GM23338 (cell line): ENCODE measurements around the gene SLC35F4.

Experiments
- EZH2 ChIP-seq: fragments of 200-600 bp; sonication (generic); IDR thresholded peaks from one replicate; pipeline ENCODE4 v1.8.0; 2017; ENCODE audit warnings: antibody characterized with exemption, mild to moderate bottlenecking, low read depth; ENCODE audit not compliant: unreplicated experiment
- JUNB ChIP-seq: IDR thresholded peaks from one replicate; pipeline ENCODE4 v1.6.1; 2016; ENCODE audit warnings: antibody characterized with exemption; ENCODE audit not compliant: unreplicated experiment
- POLR2AphosphoS5 ChIP-seq: IDR thresholded peaks from 2 replicates; pipeline ENCODE4 v1.6.1; 2016; ENCODE audit warnings: antibody characterized with exemption, low read depth
- ZNF331 ChIP-seq: fragments of 250-450 bp; sonication (Bioruptor Pico); IDR thresholded peaks from 2 replicates; pipeline ENCODE4 v1.5.0; 2020; ENCODE audit warnings: low read depth, mild to moderate bottlenecking, moderate library complexity
- TF ChIP-seq, protein P1 (sequence below), 2 experiments: fragments of 200-600 bp in 1 of 2; sonication (generic) in 1 of 2; conservative IDR thresholded peaks; 2 replicates each; pipeline versions ENCODE4 v1.5.1 to v1.6.1; 2016 to 2017; ENCODE audit warnings: antibody characterized with exemption in 2 of 2, low read depth in 2 of 2, mild to moderate bottlenecking in 2 of 2, moderate library complexity in 1 of 2
- TF ChIP-seq, protein P2 (sequence below): fragments of 250-450 bp; sonication (Bioruptor Pico); IDR thresholded peaks from 2 replicates; pipeline ENCODE4 v1.5.0; 2020; ENCODE audit warnings: mild to moderate bottlenecking, moderate library complexity

DNA sequence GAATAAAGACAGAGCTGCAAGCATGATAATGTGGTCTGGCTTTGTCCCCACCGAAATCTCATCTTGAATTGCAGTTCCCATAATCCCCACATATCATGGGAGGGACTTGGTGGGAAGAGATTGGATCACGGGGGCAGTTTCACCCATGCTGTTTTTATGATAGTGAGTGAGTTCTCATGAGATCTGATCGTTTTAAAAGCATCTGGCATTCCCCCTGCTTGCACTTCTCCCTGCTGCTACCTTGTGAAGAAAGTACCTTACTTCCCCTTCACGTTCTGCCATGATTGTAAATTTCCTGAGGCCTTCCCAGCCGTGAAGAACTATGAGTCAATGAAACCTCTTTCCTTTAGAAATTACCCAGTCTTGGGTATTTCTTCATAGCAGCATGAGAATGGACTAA, 158.7 kb downstream of the SLC35F4 start:
- no peak for TF ChIP-seq JUNB
- TF ChIP-seq, protein P1, sequence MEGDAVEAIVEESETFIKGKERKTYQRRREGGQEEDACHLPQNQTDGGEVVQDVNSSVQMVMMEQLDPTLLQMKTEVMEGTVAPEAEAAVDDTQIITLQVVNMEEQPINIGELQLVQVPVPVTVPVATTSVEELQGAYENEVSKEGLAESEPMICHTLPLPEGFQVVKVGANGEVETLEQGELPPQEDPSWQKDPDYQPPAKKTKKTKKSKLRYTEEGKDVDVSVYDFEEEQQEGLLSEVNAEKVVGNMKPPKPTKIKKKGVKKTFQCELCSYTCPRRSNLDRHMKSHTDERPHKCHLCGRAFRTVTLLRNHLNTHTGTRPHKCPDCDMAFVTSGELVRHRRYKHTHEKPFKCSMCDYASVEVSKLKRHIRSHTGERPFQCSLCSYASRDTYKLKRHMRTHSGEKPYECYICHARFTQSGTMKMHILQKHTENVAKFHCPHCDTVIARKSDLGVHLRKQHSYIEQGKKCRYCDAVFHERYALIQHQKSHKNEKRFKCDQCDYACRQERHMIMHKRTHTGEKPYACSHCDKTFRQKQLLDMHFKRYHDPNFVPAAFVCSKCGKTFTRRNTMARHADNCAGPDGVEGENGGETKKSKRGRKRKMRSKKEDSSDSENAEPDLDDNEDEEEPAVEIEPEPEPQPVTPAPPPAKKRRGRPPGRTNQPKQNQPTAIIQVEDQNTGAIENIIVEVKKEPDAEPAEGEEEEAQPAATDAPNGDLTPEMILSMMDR (conservative IDR thresholded peaks at IDR 0.05; ENCODE audit: low read depth in 2 of 2) = no peak
- no peak for TF ChIP-seq ZNF331
- no peak for TF ChIP-seq POLR2AphosphoS5
- TF ChIP-seq, protein P2, sequence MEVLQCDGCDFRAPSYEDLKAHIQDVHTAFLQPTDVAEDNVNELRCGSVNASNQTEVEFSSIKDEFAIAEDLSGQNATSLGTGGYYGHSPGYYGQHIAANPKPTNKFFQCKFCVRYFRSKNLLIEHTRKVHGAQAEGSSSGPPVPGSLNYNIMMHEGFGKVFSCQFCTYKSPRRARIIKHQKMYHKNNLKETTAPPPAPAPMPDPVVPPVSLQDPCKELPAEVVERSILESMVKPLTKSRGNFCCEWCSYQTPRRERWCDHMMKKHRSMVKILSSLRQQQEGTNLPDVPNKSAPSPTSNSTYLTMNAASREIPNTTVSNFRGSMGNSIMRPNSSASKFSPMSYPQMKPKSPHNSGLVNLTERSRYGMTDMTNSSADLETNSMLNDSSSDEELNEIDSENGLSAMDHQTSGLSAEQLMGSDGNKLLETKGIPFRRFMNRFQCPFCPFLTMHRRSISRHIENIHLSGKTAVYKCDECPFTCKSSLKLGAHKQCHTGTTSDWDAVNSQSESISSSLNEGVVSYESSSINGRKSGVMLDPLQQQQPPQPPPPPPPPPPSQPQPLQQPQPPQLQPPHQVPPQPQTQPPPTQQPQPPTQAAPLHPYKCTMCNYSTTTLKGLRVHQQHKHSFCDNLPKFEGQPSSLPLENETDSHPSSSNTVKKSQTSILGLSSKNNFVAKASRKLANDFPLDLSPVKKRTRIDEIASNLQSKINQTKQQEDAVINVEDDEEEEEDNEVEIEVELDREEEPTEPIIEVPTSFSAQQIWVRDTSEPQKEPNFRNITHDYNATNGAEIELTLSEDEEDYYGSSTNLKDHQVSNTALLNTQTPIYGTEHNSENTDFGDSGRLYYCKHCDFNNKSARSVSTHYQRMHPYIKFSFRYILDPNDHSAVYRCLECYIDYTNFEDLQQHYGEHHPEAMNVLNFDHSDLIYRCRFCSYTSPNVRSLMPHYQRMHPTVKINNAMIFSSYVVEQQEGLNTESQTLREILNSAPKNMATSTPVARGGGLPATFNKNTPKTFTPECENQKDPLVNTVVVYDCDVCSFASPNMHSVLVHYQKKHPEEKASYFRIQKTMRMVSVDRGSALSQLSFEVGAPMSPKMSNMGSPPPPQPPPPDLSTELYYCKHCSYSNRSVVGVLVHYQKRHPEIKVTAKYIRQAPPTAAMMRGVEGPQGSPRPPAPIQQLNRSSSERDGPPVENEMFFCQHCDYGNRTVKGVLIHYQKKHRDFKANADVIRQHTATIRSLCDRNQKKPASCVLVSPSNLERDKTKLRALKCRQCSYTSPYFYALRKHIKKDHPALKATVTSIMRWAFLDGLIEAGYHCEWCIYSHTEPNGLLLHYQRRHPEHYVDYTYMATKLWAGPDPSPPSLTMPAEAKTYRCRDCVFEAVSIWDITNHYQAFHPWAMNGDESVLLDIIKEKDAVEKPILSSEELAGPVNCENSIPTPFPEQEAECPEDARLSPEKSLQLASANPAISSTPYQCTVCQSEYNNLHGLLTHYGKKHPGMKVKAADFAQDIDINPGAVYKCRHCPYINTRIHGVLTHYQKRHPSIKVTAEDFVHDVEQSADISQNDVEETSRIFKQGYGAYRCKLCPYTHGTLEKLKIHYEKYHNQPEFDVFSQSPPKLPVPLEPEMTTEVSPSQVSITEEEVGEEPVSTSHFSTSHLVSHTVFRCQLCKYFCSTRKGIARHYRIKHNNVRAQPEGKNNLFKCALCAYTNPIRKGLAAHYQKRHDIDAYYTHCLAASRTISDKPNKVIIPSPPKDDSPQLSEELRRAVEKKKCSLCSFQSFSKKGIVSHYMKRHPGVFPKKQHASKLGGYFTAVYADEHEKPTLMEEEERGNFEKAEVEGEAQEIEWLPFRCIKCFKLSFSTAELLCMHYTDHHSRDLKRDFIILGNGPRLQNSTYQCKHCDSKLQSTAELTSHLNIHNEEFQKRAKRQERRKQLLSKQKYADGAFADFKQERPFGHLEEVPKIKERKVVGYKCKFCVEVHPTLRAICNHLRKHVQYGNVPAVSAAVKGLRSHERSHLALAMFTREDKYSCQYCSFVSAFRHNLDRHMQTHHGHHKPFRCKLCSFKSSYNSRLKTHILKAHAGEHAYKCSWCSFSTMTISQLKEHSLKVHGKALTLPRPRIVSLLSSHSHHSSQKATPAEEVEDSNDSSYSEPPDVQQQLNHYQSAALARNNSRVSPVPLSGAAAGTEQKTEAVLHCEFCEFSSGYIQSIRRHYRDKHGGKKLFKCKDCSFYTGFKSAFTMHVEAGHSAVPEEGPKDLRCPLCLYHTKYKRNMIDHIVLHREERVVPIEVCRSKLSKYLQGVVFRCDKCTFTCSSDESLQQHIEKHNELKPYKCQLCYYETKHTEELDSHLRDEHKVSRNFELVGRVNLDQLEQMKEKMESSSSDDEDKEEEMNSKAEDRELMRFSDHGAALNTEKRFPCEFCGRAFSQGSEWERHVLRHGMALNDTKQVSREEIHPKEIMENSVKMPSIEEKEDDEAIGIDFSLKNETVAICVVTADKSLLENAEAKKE (CRISPR knock-in tag) = no peak
- no peak for TF ChIP-seq EZH2
